ENCODE results near the gene PTPRT. TPM values are rescaled to one million over a fixed set of nuclear protein-coding genes. Genes with fewer than 3 reads are reported as not detected.

PTPRT gene
- total RNA-seq, 1 experiment from 2014 or later = 0.93 TPM

- DNase-seq = peak in 1 of 2 experiments; percentile 29
- no peaks in the 10 kb centered on the region for H3K4me1 ChIP-seq
- no peaks in the 10 kb centered on the region for H3K36me3 ChIP-seq
- no peaks in the 10 kb centered on the region for H3K9me3 ChIP-seq (replicated peaks)
- no peak overlapping the region for H3K27ac ChIP-seq
- no peak overlapping the region for H3K4me3 ChIP-seq
- 0 out of 2 replicates have a peak, but pooled peaks cover 3% of the 10 kb centered on the region for H3K27me3 ChIP-seq
Measured at GRCh38 chr20:43119720-43120119, 70.0 kb downstream of the PTPRT start.

DNA sequence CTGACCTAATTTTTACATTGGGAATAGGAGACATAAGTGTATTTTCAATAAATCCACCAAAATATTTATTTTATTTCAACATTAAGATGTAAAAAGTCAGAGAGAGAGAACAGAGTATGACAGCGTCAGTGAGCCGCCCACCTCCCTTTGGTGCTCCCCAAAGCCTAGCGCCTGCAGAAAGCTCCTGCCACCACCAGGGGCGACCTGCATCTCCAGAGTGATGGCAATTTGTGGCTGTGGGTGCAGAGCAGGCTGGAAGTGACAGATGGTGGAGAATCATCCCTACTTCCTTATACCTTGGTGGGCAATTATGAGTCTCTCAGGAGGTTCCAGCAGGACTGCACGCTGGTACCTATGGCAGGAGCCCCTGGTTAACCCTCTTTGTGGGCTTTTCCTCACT is 87.3 kb downstream of the PTPRT start:
- Histone ChIP-seq H3K36me3 (no peaks in the 10 kb centered on the region), H3K27me3 (peaks cover 15% of the 10 kb centered on the region), H3K27ac (no peak overlapping the region), H3K4me3 (no peak overlapping the region), H3K9me3 (replicated peaks) (no peaks in the 10 kb centered on the region), H3K4me1 (no peaks in the 10 kb centered on the region)
- peak; percentile 27 to 38 for DNase-seq

DNA sequence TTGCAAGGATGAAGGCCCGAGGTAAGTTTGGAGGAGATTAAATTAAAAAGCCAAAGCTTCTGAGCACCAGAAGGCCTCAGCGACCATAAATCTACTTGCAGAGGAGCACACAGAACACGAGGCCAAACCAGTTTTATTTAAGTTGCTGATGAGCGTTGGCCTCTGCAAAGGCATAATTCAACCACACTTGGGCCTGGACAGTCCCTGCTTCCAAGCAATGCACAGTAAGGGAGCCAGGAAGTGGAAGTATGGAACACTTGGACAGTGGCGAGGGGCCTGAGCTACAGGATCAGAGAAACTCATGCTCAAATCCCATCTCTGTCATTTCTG is 92.8 kb downstream of the PTPRT start:
- DNase-seq = no peak
- 0 out of 2 replicates have a peak, but pooled peaks cover 2% of the 10 kb centered on the region for H3K4me1 ChIP-seq
- no peak overlapping the region for H3K4me3 ChIP-seq
- peaks cover 19% of the 10 kb centered on the region for H3K27me3 ChIP-seq
- no peaks in the 10 kb centered on the region for H3K36me3 ChIP-seq
- H3K9me3 ChIP-seq (replicated peaks) = peaks cover 5% of the 10 kb centered on the region; the same call in 1 of the 2 replicates
- H3K27ac ChIP-seq = no peak overlapping the region

- Histone ChIP-seq H3K36me3 (no peaks in the 10 kb centered on the region), H3K9me3 (replicated peaks) (peaks cover 5% of the 10 kb centered on the region; the same call in 1 of the 2 replicates), H3K27ac (no peak overlapping the region), H3K27me3 (peaks cover 19% of the 10 kb centered on the region), H3K4me3 (no peak overlapping the region), H3K4me1 (0 out of 2 replicates have a peak, but pooled peaks cover 2% of the 10 kb centered on the region)
- DNase-seq = peak; percentile 75 to 85
Measured at GRCh38 chr20:43096126-43096930, 93.4 kb downstream of the PTPRT start.

DNA sequence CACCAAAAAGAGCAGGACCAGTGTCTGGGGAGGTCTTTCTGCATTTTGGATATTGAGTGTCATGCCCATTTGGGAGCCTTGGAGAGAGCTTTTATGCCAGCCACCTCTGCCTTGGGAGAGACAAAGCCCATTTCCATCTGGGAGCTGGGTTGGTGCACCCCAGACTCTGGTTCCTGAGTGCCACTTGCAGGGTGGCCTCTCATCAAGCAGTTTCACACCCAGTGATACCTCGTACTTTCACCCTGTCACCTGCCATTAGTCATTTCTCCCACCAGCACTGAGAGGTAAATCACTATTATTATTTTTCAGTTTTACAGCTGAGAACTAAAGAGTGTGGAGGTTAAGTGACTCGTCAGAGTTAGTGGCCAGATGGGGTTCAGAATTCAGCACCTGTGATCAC is 94.7 kb downstream of the PTPRT start:
- H3K27me3 ChIP-seq = peaks cover 14% of the 10 kb centered on the region

DNA sequence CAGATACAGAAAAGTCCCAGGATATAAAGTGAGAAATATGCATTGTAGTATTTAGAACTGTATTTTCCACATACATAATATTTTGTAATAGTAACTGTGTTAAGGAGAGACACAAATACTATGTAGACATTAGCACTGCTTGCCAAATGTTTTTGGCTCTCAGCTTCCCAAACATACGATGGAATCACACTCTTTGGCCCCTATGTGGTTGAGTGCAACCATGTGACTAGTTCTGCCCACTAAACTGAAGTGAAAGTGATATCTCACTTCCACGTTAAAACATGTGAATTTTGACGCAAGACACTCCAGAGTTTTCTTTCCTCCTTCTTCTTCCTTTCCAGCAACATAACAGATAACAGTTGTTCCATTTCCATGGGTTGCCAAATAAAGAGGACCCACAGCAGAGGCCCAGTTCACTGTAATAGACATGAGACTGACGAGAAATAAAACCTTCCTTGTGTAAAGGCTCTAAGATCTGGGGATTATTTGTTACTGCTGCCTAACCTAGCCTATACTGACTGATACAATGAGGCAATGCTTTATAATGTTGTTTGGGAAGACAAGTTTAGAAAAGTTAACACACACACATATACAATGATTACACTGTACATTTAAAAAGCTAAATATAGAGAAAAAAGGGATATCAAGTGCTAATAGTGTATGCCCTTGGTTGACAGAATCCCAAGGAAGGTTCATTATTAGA is 97.2 kb downstream of the PTPRT start:
- no peak overlapping the region for H3K4me3 ChIP-seq
- 0 out of 2 replicates have a peak, but pooled peaks cover 2% of the 10 kb centered on the region for H3K4me1 ChIP-seq
- H3K27ac ChIP-seq = no peak overlapping the region
- peaks cover 5% of the 10 kb centered on the region; the same call in 1 of the 2 replicates for H3K9me3 ChIP-seq (replicated peaks)
- H3K36me3 ChIP-seq = no peaks in the 10 kb centered on the region
- DNase-seq = no peak
- peaks cover 8% of the 10 kb centered on the region for H3K27me3 ChIP-seq

More for the DNA sequence above, 94.7 kb downstream of the PTPRT start:
- DNase-seq = no peak
- H3K36me3 ChIP-seq = no peaks in the 10 kb centered on the region
- peaks cover 5% of the 10 kb centered on the region; the same call in 1 of the 2 replicates for H3K9me3 ChIP-seq (replicated peaks)
- H3K4me3 ChIP-seq = no peak overlapping the region
- H3K27ac ChIP-seq = no peak overlapping the region
- 0 out of 2 replicates have a peak, but pooled peaks cover 2% of the 10 kb centered on the region for H3K4me1 ChIP-seq

- Histone ChIP-seq H3K27ac (no peak overlapping the region), H3K36me3 (no peaks in the 10 kb centered on the region), H3K9me3 (replicated peaks) (no peaks in the 10 kb centered on the region), H3K4me1 (no peaks in the 10 kb centered on the region), H3K27me3 (peaks cover 23% of the 10 kb centered on the region; the same call in 1 of the 2 replicates), H3K4me3 (no peak overlapping the region)
- DNase-seq = no peak
Measured at GRCh38 chr20:43068482-43068881, 121.2 kb downstream of the PTPRT start.

GRCh38 chr20:43066125-43066524 is 123.6 kb downstream of the PTPRT start:
- no peak overlapping the region for H3K4me3 ChIP-seq
- no peak overlapping the region for H3K27ac ChIP-seq
- no peak for DNase-seq
- H3K4me1 ChIP-seq = no peaks in the 10 kb centered on the region
- no peaks in the 10 kb centered on the region for H3K36me3 ChIP-seq
- H3K27me3 ChIP-seq = peaks cover 23% of the 10 kb centered on the region
- no peaks in the 10 kb centered on the region for H3K9me3 ChIP-seq (replicated peaks)

- no peak overlapping the region for H3K27ac ChIP-seq
- no peaks in the 10 kb centered on the region for H3K9me3 ChIP-seq (replicated peaks)
- DNase-seq = no peak
- H3K4me3 ChIP-seq = no peak overlapping the region
- H3K36me3 ChIP-seq = no peaks in the 10 kb centered on the region
- peaks cover 23% of the 10 kb centered on the region for H3K27me3 ChIP-seq
- H3K4me1 ChIP-seq = no peaks in the 10 kb centered on the region
Measured at GRCh38 chr20:43065299-43065698, 124.4 kb downstream of the PTPRT start.

- no peaks in the 10 kb centered on the region; the same call in none of the 2 replicates for H3K27me3 ChIP-seq
- no peak overlapping the region for H3K4me3 ChIP-seq
- no peaks in the 10 kb centered on the region for H3K4me1 ChIP-seq
- no peaks in the 10 kb centered on the region for H3K9me3 ChIP-seq (replicated peaks)
- no peaks in the 10 kb centered on the region for H3K36me3 ChIP-seq
- no peak for DNase-seq
- H3K27ac ChIP-seq = no peak overlapping the region
Measured at GRCh38 chr20:43058077-43058476, 131.6 kb downstream of the PTPRT start.

DNA sequence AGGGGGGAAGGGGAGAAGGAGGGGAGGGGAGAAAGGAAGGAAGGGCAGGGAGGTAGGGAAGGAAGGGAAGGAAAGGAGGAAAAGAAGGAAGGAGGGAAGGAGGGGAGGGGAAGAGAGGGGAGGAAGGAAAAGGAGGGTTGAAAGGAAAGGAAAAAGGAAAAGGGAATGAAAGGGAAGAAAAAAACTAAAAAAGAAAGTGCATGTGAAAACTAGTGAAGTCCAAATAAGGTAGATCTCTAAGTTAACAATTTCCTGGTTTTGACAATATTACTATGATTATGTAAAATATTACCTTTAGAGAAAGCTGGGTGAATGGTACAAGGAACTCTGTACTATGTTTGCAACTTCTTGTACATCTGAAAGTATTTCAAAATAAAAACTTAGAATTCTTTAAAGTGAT is 132.4 kb downstream of the PTPRT start:
- Histone ChIP-seq H3K27ac (no peak overlapping the region), H3K4me3 (no peak overlapping the region), H3K9me3 (replicated peaks) (no peaks in the 10 kb centered on the region), H3K27me3 (no peaks in the 10 kb centered on the region; the same call in 1 of the 2 replicates), H3K4me1 (no peaks in the 10 kb centered on the region), H3K36me3 (no peaks in the 10 kb centered on the region)
- DNase-seq = no peak

GRCh38 chr20:43055181-43055884 is 134.4 kb downstream of the PTPRT start:
- Histone ChIP-seq H3K36me3 (no peaks in the 10 kb centered on the region), H3K27ac (no peak overlapping the region), H3K9me3 (replicated peaks) (no peaks in the 10 kb centered on the region), H3K4me1 (no peaks in the 10 kb centered on the region), H3K4me3 (no peak overlapping the region), H3K27me3 (no peaks in the 10 kb centered on the region)
- no peak for DNase-seq

DNA sequence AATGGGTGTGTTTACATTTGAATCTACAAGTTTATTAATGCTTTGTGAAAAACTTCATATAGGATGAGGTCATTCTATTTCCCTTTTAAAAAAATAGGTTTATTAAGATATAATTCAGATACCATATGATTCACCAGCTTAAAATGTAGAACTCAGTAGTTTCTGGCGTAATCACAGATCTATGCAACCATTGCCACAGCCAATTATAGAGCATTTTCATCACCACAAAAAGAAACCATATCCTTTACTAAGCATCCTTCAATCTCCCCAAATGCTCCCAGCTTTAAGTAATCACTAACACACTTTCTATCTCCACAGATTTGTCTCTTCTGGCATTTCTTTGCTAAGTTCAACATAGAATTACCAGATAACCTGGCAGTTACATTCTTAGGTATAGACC is 137.2 kb downstream of the PTPRT start:
- Histone ChIP-seq H3K4me3 (no peak overlapping the region), H3K36me3 (no peaks in the 10 kb centered on the region), H3K4me1 (no peaks in the 10 kb centered on the region; the same call in 1 of the 2 replicates), H3K27me3 (no peaks in the 10 kb centered on the region), H3K9me3 (replicated peaks) (no peaks in the 10 kb centered on the region), H3K27ac (no peak overlapping the region)
- DNase-seq = no peak

DNA sequence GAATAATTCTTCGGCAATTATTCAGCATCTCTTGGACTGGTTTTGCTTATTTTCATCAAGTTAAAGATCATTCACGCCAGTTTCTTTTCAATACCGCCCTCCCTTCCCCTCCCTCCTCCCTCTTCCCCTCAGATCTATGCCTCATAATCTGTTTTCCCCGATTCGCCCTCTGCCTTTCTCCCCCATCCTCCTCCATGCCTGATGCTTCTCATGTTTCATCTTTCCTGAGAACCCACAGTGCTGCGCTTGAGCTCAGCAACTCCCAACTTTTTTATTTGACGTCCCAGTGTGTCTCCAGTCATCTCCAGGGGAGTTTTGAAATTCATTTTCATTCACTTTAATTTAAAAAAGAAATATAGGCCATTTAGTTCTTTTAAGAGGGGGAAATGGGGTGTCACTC is 142.7 kb downstream of the PTPRT start:
- Histone ChIP-seq H3K36me3 (no peaks in the 10 kb centered on the region), H3K27ac (no peak overlapping the region), H3K4me3 (no peak overlapping the region), H3K27me3 (no peaks in the 10 kb centered on the region), H3K9me3 (replicated peaks) (no peaks in the 10 kb centered on the region), H3K4me1 (no peaks in the 10 kb centered on the region; the same call in 1 of the 2 replicates)
- peak in 1 of 2 experiments; percentile 50 for DNase-seq

- H3K36me3 ChIP-seq = no peaks in the 10 kb centered on the region
- H3K27me3 ChIP-seq = no peaks in the 10 kb centered on the region
- peak; percentile 50 to 73 for DNase-seq
- no peak overlapping the region for H3K27ac ChIP-seq
- H3K4me1 ChIP-seq = no peaks in the 10 kb centered on the region; the same call in 1 of the 2 replicates
- no peaks in the 10 kb centered on the region for H3K9me3 ChIP-seq (replicated peaks)
- H3K4me3 ChIP-seq = no peak overlapping the region
Measured at GRCh38 chr20:43043887-43044286, 145.8 kb downstream of the PTPRT start.

Measured in SJCRH30 (cell line).